Measurements from ENCODE around the gene DDX20. TPM values are rescaled to one million over a fixed set of nuclear protein-coding genes. Genes with fewer than 3 reads are reported as not detected.

Gene DDX20
- total and polyA plus RNA-seq, 3 donors from 2014 or later = 86.3 to 168 (median 148) TPM

- TF ChIP-seq CTCF (IDR thresholded peaks at IDR 0.05) (no peak), POLR2A (IDR thresholded peaks at IDR 0.05) (no peak)
- no peaks in the 10 kb centered on the region for H3K36me3 ChIP-seq (ENCODE audit: low read depth, missing control alignments)
- H3K27me3 ChIP-seq = no peaks in the 10 kb centered on the region
- no peaks in the 10 kb centered on the region for H3K9me3 ChIP-seq
- intact Hi-C loops (cut with DNase I; ENCODE audit: low total_unique reads) = no loop called here
- H3K4me1 ChIP-seq = peaks cover 7% of the 10 kb centered on the region
- 90 to 93% methylated on average over 2 of the region's 2 CpGs for whole genome bisulfite sequencing, 2 donors
- no peak overlapping the region for H3K4me3 ChIP-seq
- DNase-seq = no peak
- no peak overlapping the region for H3K27ac ChIP-seq
These were observed 34.1 kb downstream of the DDX20 start for GRCh38 chr1:111789666-111790316.

GRCh38 chr1:111791776-111792175, 36.1 kb downstream of the DDX20 start:
- intact Hi-C loops (cut with DNase I; ENCODE audit: low total_unique reads) = no loop called here
- Histone ChIP-seq H3K4me3 (no peak overlapping the region), H3K27me3 (no peaks in the 10 kb centered on the region), H3K4me1 (peaks cover 4% of the 10 kb centered on the region), H3K9me3 (no peaks in the 10 kb centered on the region), H3K36me3 (ENCODE audit: low read depth, missing control alignments) (no peaks in the 10 kb centered on the region), H3K27ac (no peak overlapping the region)
- 76 to 84% methylated on average over 6 of the region's 6 CpGs for WGBS, 2 donors
- no peak for TF ChIP-seq CTCF (IDR thresholded peaks at IDR 0.05)
- no peak for TF ChIP-seq POLR2A (IDR thresholded peaks at IDR 0.05)
- no peak for DNase-seq

GRCh38 chr1:111792249-111792648, 36.5 kb downstream of the DDX20 start:
- no peaks in the 10 kb centered on the region for H3K4me1 ChIP-seq
- intact Hi-C loops (cut with DNase I; ENCODE audit: low total_unique reads) = no loop called here
- H3K36me3 ChIP-seq (ENCODE audit: low read depth, missing control alignments) = no peaks in the 10 kb centered on the region
- H3K27ac ChIP-seq = no peak overlapping the region
- H3K4me3 ChIP-seq = no peak overlapping the region
- no peaks in the 10 kb centered on the region for H3K9me3 ChIP-seq
- 59 to 64% methylated on average over 5 of the region's 5 CpGs for WGBS, 2 donors
- H3K27me3 ChIP-seq = no peaks in the 10 kb centered on the region
- no peak for DNase-seq
- no peak for TF ChIP-seq POLR2A (IDR thresholded peaks at IDR 0.05)
- no peak for TF ChIP-seq CTCF (IDR thresholded peaks at IDR 0.05)

- H3K36me3 ChIP-seq (ENCODE audit: low read depth, missing control alignments) = no peaks in the 10 kb centered on the region
- no peak overlapping the region for H3K4me3 ChIP-seq
- WGBS, 2 donors = 44 to 61% methylated on average over 2 of the region's 2 CpGs
- no peak for DNase-seq
- intact Hi-C loops (cut with DNase I; ENCODE audit: low total_unique reads) = no loop called here
- TF ChIP-seq POLR2A (IDR thresholded peaks at IDR 0.05) (no peak), CTCF (IDR thresholded peaks at IDR 0.05) (no peak)
- H3K27me3 ChIP-seq = no peaks in the 10 kb centered on the region
- H3K4me1 ChIP-seq = no peaks in the 10 kb centered on the region
- no peaks in the 10 kb centered on the region for H3K9me3 ChIP-seq
- H3K27ac ChIP-seq = no peak overlapping the region
These were observed 38.2 kb downstream of the DDX20 start for GRCh38 chr1:111793923-111794322.

GRCh38 chr1:111795401-111795800, 39.7 kb downstream of the DDX20 start:
- no peaks in the 10 kb centered on the region for H3K9me3 ChIP-seq
- no peaks in the 10 kb centered on the region for H3K4me1 ChIP-seq
- intact Hi-C loops (cut with DNase I; ENCODE audit: low total_unique reads) = no loop called here
- no peak for DNase-seq
- TF ChIP-seq POLR2A (IDR thresholded peaks at IDR 0.05) (no peak), CTCF (IDR thresholded peaks at IDR 0.05) (no peak)
- WGBS, 2 donors = 82 to 83% methylated on average over 6 of the region's 6 CpGs
- H3K27ac ChIP-seq = no peak overlapping the region
- H3K36me3 ChIP-seq (ENCODE audit: low read depth, missing control alignments) = no peaks in the 10 kb centered on the region
- no peak overlapping the region for H3K4me3 ChIP-seq
- no peaks in the 10 kb centered on the region for H3K27me3 ChIP-seq
